Peyer's patch (tissue), 4 donors: ENCODE data around the gene ATXN1.

Experiments
- POLR2A ChIP-seq, 2 donors: fragments of 450-650 bp; IDR thresholded peaks; one replicate each; pipeline ENCODE4 v1.5.1; 2017; ENCODE audit warnings: antibody characterized with exemption in 2 of 2, mild to moderate bottlenecking in 2 of 2, moderate library complexity in 2 of 2
- TF ChIP-seq, protein P1 (sequence below), 6 experiments: fragments of 450-650 bp in 4 of 6; fragments of 200-600 bp in 2 of 6; sonication (generic) in 1 of 6; IDR thresholded peaks; one replicate each; pipeline ENCODE4 v1.5.1; 2017 to 2019; ENCODE audit warnings: antibody characterized with exemption in 6 of 6, mild to moderate bottlenecking in 3 of 6, moderate library complexity in 1 of 6

DNA sequence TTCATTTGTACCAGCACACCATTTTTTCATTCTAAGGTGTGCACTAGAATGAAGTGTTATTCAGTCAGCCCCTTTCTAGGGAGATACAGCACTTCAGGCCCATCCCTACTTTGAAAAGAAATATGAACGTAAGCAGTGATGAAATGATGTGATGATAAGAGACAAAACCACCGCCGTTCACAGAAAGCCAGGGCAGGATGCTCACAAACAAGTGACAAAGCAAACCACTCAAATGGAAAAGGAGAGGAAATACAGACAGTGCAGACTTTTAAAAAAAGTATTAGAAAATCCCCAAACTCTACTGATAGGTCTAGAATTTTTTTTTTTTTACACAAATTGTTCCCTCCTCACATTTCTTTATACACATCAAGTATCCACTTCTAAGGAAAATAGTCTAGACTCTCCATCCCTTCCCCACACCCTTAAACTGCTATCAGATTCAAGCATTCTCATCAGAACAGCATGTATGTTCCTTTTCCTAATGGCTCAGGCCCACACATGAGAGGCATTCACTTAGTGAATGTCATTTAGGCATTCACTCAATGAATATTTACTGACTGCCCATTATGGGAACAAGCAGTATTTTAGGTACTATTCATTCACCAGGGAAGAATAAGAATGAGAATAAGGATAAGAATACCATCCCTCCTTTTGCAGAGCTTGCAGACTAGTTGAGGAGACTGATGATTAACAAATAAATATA, 279.4 kb downstream of the ATXN1 start:
- TF ChIP-seq, protein P1, sequence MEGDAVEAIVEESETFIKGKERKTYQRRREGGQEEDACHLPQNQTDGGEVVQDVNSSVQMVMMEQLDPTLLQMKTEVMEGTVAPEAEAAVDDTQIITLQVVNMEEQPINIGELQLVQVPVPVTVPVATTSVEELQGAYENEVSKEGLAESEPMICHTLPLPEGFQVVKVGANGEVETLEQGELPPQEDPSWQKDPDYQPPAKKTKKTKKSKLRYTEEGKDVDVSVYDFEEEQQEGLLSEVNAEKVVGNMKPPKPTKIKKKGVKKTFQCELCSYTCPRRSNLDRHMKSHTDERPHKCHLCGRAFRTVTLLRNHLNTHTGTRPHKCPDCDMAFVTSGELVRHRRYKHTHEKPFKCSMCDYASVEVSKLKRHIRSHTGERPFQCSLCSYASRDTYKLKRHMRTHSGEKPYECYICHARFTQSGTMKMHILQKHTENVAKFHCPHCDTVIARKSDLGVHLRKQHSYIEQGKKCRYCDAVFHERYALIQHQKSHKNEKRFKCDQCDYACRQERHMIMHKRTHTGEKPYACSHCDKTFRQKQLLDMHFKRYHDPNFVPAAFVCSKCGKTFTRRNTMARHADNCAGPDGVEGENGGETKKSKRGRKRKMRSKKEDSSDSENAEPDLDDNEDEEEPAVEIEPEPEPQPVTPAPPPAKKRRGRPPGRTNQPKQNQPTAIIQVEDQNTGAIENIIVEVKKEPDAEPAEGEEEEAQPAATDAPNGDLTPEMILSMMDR (IDR thresholded peaks at IDR 0.05), result no peak
- TF ChIP-seq POLR2A (IDR thresholded peaks at IDR 0.05), result no peak
